Measurements from ENCODE around the gene HUWE1.

The HUWE1 gene

DNA sequence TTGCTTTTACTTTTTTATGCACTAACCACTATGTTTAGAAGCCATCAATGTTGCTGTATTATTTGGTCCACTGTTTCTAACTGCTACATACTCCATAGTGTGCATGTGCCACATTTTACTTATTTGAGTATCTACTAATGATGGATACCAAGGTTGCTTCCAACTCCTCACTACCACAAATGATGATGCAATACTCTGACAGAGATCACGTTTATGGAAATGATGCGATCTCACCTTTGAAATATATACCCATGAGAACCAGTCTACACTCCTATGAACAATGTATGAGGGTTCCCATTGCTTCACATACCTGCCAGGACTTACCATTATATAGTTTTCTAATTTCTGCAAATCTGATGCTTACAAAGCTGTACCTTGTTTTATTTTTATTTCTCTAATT, 44.2 kb downstream of the HUWE1 start:
- Histone ChIP-seq H3K36me3 (replicated peaks in 1 of 2; ENCODE audit: control insufficient read depth in 2 of 2, insufficient read depth in 2 of 2, low read length in 2 of 2) (peaks cover 10 to 91% of the 10 kb centered on the region in 2 donors), H3K23ac (ENCODE audit: low read depth, low read length, poor library complexity) (no peak overlapping the region), H2BK5ac (ENCODE audit: low read length) (no peak overlapping the region), H3K79me1 (ENCODE audit: low read depth, low read length) (peaks cover 2% of the 10 kb centered on the region), H2BK12ac (ENCODE audit: low read length) (no peak overlapping the region), H2AFZ (ENCODE audit: low read length) (no peak overlapping the region), H3K4me1 (ENCODE audit: control insufficient read depth in 2 of 2, insufficient read depth in 1 of 2, low read depth in 1 of 2, low read length in 2 of 2) (no peaks in the 10 kb centered on the region), H3K27ac (replicated peaks; ENCODE audit: low read length) (no peak overlapping the region), H4K8ac (ENCODE audit: low read depth, low read length) (no peak overlapping the region), H3K9ac (ENCODE audit: low read depth, low read length, poor library complexity) (no peak overlapping the region), H3K18ac (ENCODE audit: low read length) (no peak overlapping the region), H3K27me3 (ENCODE audit: control insufficient read depth in 3 of 3, insufficient read depth in 3 of 3, low read depth in 1 of 3, low read length in 3 of 3) (no peaks in the 10 kb centered on the region), H4K91ac (ENCODE audit: low read depth, low read length, poor library complexity) (no peak overlapping the region), H2AK5ac (ENCODE audit: low read depth, low read length) (no peak overlapping the region), H2BK15ac (ENCODE audit: low read length) (no peak overlapping the region), H3K14ac (ENCODE audit: low read length) (no peak overlapping the region), H3K4me2 (ENCODE audit: insufficient read depth, low read length, poor library complexity, severe bottlenecking) (no peak overlapping the region), H3K4me3 (ENCODE audit: low read length in 2 of 2) (no peak overlapping the region), H3K9me3 (replicated peaks in 1 of 2; ENCODE audit: control insufficient read depth in 2 of 2, insufficient read depth in 1 of 2, low read depth in 1 of 2, low read length in 2 of 2) (no peaks in the 10 kb centered on the region), H2BK120ac (ENCODE audit: low read depth, low read length) (no peak overlapping the region), H3K4ac (ENCODE audit: low read length) (no peak overlapping the region)
- WGBS, 2 donors (ENCODE audit: extremely low coverage in 2 of 2, insufficient read length in 2 of 2, insufficient replicate concordance in 1 of 2) = no CpG with 5 or more reads among the region's 2 CpGs
- DNase-seq (ENCODE audit: low spot score) = no peak

DNA sequence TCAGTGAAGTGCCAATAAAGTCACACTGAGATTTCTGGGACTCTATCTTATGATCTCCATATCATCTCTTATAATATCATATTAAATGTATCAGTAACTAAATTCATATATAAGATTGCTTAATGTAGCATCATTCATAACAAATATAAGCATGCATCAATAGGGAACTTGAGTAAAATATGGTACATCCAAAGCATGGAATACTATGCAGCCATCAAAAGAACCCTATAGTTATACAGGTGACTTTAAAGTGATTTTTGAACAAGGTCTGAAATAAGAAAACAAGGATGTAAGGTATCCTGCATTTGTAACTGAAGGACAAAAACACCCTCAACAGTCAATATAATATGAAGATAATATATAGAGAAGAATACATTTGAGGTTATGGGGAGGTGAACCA, 47.3 kb downstream of the HUWE1 start:
- no peak for DNase-seq (ENCODE audit: low spot score)
- no peak overlapping the region for H3K14ac ChIP-seq (ENCODE audit: low read length)
- no peaks in the 10 kb centered on the region for H3K9me3 ChIP-seq (replicated peaks in 1 of 2; ENCODE audit: control insufficient read depth in 2 of 2, insufficient read depth in 1 of 2, low read depth in 1 of 2, low read length in 2 of 2)
- no peak overlapping the region for H3K18ac ChIP-seq (ENCODE audit: low read length)
- no peak overlapping the region for H3K4ac ChIP-seq (ENCODE audit: low read length)
- H3K79me1 ChIP-seq (ENCODE audit: low read depth, low read length) = peaks cover 2% of the 10 kb centered on the region
- no peaks in the 10 kb centered on the region for H3K27me3 ChIP-seq (ENCODE audit: control insufficient read depth in 3 of 3, insufficient read depth in 3 of 3, low read depth in 1 of 3, low read length in 3 of 3)
- no peak overlapping the region for H2BK5ac ChIP-seq (ENCODE audit: low read length)
- no peak overlapping the region for H2AK5ac ChIP-seq (ENCODE audit: low read depth, low read length)
- no peak overlapping the region for H3K4me2 ChIP-seq (ENCODE audit: insufficient read depth, low read length, poor library complexity, severe bottlenecking)
- no peaks in the 10 kb centered on the region for H3K4me1 ChIP-seq (ENCODE audit: control insufficient read depth in 2 of 2, insufficient read depth in 1 of 2, low read depth in 1 of 2, low read length in 2 of 2)
- no peak overlapping the region for H3K27ac ChIP-seq (replicated peaks; ENCODE audit: low read length)
- peaks cover 6 to 88% of the 10 kb centered on the region in 2 donors for H3K36me3 ChIP-seq (replicated peaks in 1 of 2; ENCODE audit: control insufficient read depth in 2 of 2, insufficient read depth in 2 of 2, low read length in 2 of 2)
- no peak overlapping the region for H2BK12ac ChIP-seq (ENCODE audit: low read length)
- no peak overlapping the region for H2BK15ac ChIP-seq (ENCODE audit: low read length)
- H3K23ac ChIP-seq (ENCODE audit: low read depth, low read length, poor library complexity) = no peak overlapping the region
- H4K8ac ChIP-seq (ENCODE audit: low read depth, low read length) = no peak overlapping the region
- H2AFZ ChIP-seq (ENCODE audit: low read length) = no peak overlapping the region
- H4K91ac ChIP-seq (ENCODE audit: low read depth, low read length, poor library complexity) = no peak overlapping the region
- no peak overlapping the region for H3K9ac ChIP-seq (ENCODE audit: low read depth, low read length, poor library complexity)
- H3K4me3 ChIP-seq (ENCODE audit: low read length in 2 of 2) = no peak overlapping the region
- no peak overlapping the region for H2BK120ac ChIP-seq (ENCODE audit: low read depth, low read length)

DNA sequence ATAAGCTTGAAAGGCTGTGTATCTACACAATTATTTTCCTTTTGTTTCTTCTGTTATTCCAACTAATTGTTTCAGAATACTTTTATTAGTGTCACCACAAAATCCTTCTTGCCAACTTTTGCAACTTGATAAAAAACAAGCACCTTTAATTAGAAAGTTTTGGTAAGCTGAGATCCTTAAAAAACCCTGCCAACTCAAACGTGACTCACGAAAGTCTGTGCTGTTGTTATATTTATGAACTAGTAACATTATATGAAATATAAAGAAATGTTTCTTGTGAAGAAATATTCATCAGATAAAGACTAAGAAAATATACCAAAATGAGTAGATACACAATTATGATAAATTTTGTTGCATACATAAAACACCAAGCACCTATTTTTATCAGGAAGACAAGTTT, 49.0 kb downstream of the HUWE1 start:
- H3K4me3 ChIP-seq (ENCODE audit: low read length in 2 of 2) = no peak overlapping the region
- no peak overlapping the region for H4K8ac ChIP-seq (ENCODE audit: low read depth, low read length)
- H3K27me3 ChIP-seq (ENCODE audit: control insufficient read depth in 3 of 3, insufficient read depth in 3 of 3, low read depth in 1 of 3, low read length in 3 of 3) = no peaks in the 10 kb centered on the region
- no peak overlapping the region for H3K9ac ChIP-seq (ENCODE audit: low read depth, low read length, poor library complexity)
- no peak overlapping the region for H3K18ac ChIP-seq (ENCODE audit: low read length)
- H2BK120ac ChIP-seq (ENCODE audit: low read depth, low read length) = no peak overlapping the region
- peaks cover 2% of the 10 kb centered on the region for H3K79me1 ChIP-seq (ENCODE audit: low read depth, low read length)
- no peaks in the 10 kb centered on the region for H3K9me3 ChIP-seq (replicated peaks in 1 of 2; ENCODE audit: control insufficient read depth in 2 of 2, insufficient read depth in 1 of 2, low read depth in 1 of 2, low read length in 2 of 2)
- H3K4ac ChIP-seq (ENCODE audit: low read length) = no peak overlapping the region
- H3K23ac ChIP-seq (ENCODE audit: low read depth, low read length, poor library complexity) = no peak overlapping the region
- H2AK5ac ChIP-seq (ENCODE audit: low read depth, low read length) = no peak overlapping the region
- no peak for DNase-seq (ENCODE audit: low spot score)
- no peak overlapping the region for H2BK5ac ChIP-seq (ENCODE audit: low read length)
- H4K91ac ChIP-seq (ENCODE audit: low read depth, low read length, poor library complexity) = no peak overlapping the region
- no peak overlapping the region for H3K14ac ChIP-seq (ENCODE audit: low read length)
- no peak overlapping the region for H3K4me2 ChIP-seq (ENCODE audit: insufficient read depth, low read length, poor library complexity, severe bottlenecking)
- H2AFZ ChIP-seq (ENCODE audit: low read length) = no peak overlapping the region
- no peak overlapping the region for H2BK15ac ChIP-seq (ENCODE audit: low read length)
- no CpG with 5 or more reads among the region's 2 CpGs for WGBS, 2 donors (ENCODE audit: extremely low coverage in 2 of 2, insufficient read length in 2 of 2, insufficient replicate concordance in 1 of 2)
- H3K27ac ChIP-seq (replicated peaks; ENCODE audit: low read length) = no peak overlapping the region
- H2BK12ac ChIP-seq (ENCODE audit: low read length) = no peak overlapping the region
- H3K36me3 ChIP-seq (replicated peaks in 1 of 2; ENCODE audit: control insufficient read depth in 2 of 2, insufficient read depth in 2 of 2, low read length in 2 of 2) = peaks cover 4 to 88% of the 10 kb centered on the region in 2 donors
- no peaks in the 10 kb centered on the region for H3K4me1 ChIP-seq (ENCODE audit: control insufficient read depth in 2 of 2, insufficient read depth in 1 of 2, low read depth in 1 of 2, low read length in 2 of 2)

DNA sequence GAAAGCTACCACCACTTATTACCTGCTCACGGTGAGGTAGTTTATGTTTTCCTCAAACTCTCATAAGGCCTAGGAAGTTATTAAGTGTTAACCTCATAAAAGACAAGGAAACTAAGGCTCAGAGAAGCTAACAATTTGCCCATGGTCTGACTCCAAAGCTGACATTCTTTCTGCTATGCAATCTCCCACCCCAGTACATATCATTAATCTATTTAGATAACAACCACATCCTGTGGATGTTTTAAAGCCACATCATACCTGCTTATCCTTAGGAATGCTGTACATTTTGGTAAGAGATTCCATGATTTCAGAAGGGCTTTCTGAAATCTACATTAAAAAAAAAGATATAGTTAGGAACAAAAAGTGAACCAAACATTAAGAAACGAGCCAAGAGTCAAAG, 55.4 kb downstream of the HUWE1 start:
- Histone ChIP-seq H3K23ac (ENCODE audit: low read depth, low read length, poor library complexity) (no peak overlapping the region), H3K4me2 (ENCODE audit: insufficient read depth, low read length, poor library complexity, severe bottlenecking) (no peak overlapping the region), H3K4me1 (ENCODE audit: control insufficient read depth in 2 of 2, insufficient read depth in 1 of 2, low read depth in 1 of 2, low read length in 2 of 2) (no peaks in the 10 kb centered on the region), H4K91ac (ENCODE audit: low read depth, low read length, poor library complexity) (no peak overlapping the region), H3K4ac (ENCODE audit: low read length) (no peak overlapping the region), H3K36me3 (replicated peaks in 1 of 2; ENCODE audit: control insufficient read depth in 2 of 2, insufficient read depth in 2 of 2, low read length in 2 of 2) (peaks cover 20 to 97% of the 10 kb centered on the region in 2 donors), H3K9ac (ENCODE audit: low read depth, low read length, poor library complexity) (no peak overlapping the region), H3K14ac (ENCODE audit: low read length) (no peak overlapping the region), H2BK12ac (ENCODE audit: low read length) (no peak overlapping the region), H2BK15ac (ENCODE audit: low read length) (no peak overlapping the region), H4K8ac (ENCODE audit: low read depth, low read length) (no peak overlapping the region), H3K4me3 (ENCODE audit: low read length in 2 of 2) (no peak overlapping the region), H3K27ac (replicated peaks; ENCODE audit: low read length) (no peak overlapping the region), H3K18ac (ENCODE audit: low read length) (no peak overlapping the region), H2BK5ac (ENCODE audit: low read length) (no peak overlapping the region), H3K79me1 (ENCODE audit: low read depth, low read length) (peaks cover 2% of the 10 kb centered on the region), H3K27me3 (ENCODE audit: control insufficient read depth in 3 of 3, insufficient read depth in 3 of 3, low read depth in 1 of 3, low read length in 3 of 3) (no peaks in the 10 kb centered on the region), H2AFZ (ENCODE audit: low read length) (no peak overlapping the region), H2AK5ac (ENCODE audit: low read depth, low read length) (no peak overlapping the region), H2BK120ac (ENCODE audit: low read depth, low read length) (no peak overlapping the region), H3K9me3 (replicated peaks in 1 of 2; ENCODE audit: control insufficient read depth in 2 of 2, insufficient read depth in 1 of 2, low read depth in 1 of 2, low read length in 2 of 2) (no peaks in the 10 kb centered on the region)
- no peak for DNase-seq (ENCODE audit: low spot score)
- WGBS, 2 donors (ENCODE audit: extremely low coverage in 2 of 2, insufficient read length in 2 of 2, insufficient replicate concordance in 1 of 2) = no CpG with 5 or more reads among the region's 2 CpGs

All from neuronal stem cell (in vitro differentiated cells).